HTERT RPE-1 (cell line): ENCODE measurements around the gene NAA60.
"Not testable (repeated sequence)": the region's sequence is repeated elsewhere in the genome, so short reads cannot be mapped to it uniquely, and the experiment has no call there.

Source experiments
- in situ Hi-C: fragments of 300-500 bp; cut with MboI; formaldehyde crosslinking; loops from 4 replicates; pipeline ENCODE4 v1.14.3; 2020; ENCODE audit warnings: low sequenced_read_pairs

Gene NAA60

GRCh38 chr16:3503523-3503922 is 60.0 kb downstream of the NAA60 start:
- in situ Hi-C loops: no loop called here

- in situ Hi-C loops: no loop called here
These were observed 65.3 kb downstream of the NAA60 start for GRCh38 chr16:3508736-3509135.

GRCh38 chr16:3509470-3509928 is 66.0 kb downstream of the NAA60 start:
- in situ Hi-C loops: no loop called here

GRCh38 chr16:3510416-3510815 is 66.9 kb downstream of the NAA60 start:
- in situ Hi-C loops: no loop called here

GRCh38 chr16:3511286-3512180 is 68.1 kb downstream of the NAA60 start:
- in situ Hi-C loops: no loop called here

GRCh38 chr16:3513892-3514583 is 70.6 kb downstream of the NAA60 start:
- in situ Hi-C loops: no loop called here

- in situ Hi-C loops: no loop called here
These were observed 71.1 kb downstream of the NAA60 start for GRCh38 chr16:3514621-3515020.

GRCh38 chr16:3515897-3516296 is 72.4 kb downstream of the NAA60 start:
- in situ Hi-C loops: no loop called here

GRCh38 chr16:3518292-3518985 is 75.0 kb downstream of the NAA60 start:
- in situ Hi-C loops: no loop called here

- in situ Hi-C loops: no loop called here
These were observed 75.5 kb downstream of the NAA60 start for GRCh38 chr16:3518986-3519348.

GRCh38 chr16:3519581-3519980 is 76.1 kb downstream of the NAA60 start:
- in situ Hi-C loops: no loop called here

GRCh38 chr16:3520413-3520812 is 76.9 kb downstream of the NAA60 start:
- in situ Hi-C loops: no loop called here

GRCh38 chr16:3520841-3521240 is 77.4 kb downstream of the NAA60 start:
- in situ Hi-C loops: no loop called here

- in situ Hi-C loops: no loop called here
These were observed 79.8 kb downstream of the NAA60 start for GRCh38 chr16:3523281-3523680.

- in situ Hi-C loops: no loop called here
These were observed 82.5 kb downstream of the NAA60 start for GRCh38 chr16:3525951-3526350.

- in situ Hi-C loops: not testable (repeated sequence)
These were observed 83.8 kb downstream of the NAA60 start for GRCh38 chr16:3527216-3527829.

- in situ Hi-C loops: no loop called here
These were observed 84.9 kb downstream of the NAA60 start for GRCh38 chr16:3528406-3528805.

- in situ Hi-C loops: no loop called here
These were observed 85.7 kb downstream of the NAA60 start for GRCh38 chr16:3529175-3529574.

GRCh38 chr16:3530371-3530914 is 87.0 kb downstream of the NAA60 start:
- in situ Hi-C loops: no loop called here

GRCh38 chr16:3532741-3533140 is 89.3 kb downstream of the NAA60 start:
- in situ Hi-C loops: no loop called here

- in situ Hi-C loops: no loop called here
These were observed 90.6 kb downstream of the NAA60 start for GRCh38 chr16:3534126-3534525.
